Stimulated activated CD4-positive, alpha-beta T cell treated with anti-CD3 and anti-CD28 coated beads, Interleukin-4, amount 100 ng/mL, for 4 hours (primary cell): ENCODE data around the gene RPUSD1.

Experiments used
- DNase-seq, 2 experiments: peaks; one replicate each; pipeline ENCODE4 v3.0.0-alpha.2; 2020

Gene RPUSD1

GRCh38 chr16:797686-798085, 9.5 kb upstream of the RPUSD1 start:
- DNase-seq: no peak

DNA sequence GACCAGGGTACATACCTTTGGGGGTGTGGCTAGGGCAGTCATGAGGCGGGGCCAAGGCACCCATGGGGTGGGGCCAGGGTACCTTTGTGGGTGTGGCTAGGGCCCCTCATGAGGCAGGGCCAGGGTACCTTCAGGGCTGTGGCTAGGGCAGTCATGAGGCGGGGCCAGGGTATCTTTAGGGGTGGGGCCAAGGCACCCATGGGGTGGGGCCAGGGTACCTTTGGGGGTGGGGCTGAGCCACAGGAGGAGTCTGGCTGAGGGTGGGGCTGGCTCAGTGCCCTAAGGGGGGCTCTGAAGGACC, 8.9 kb upstream of the RPUSD1 start:
- DNase-seq: no peak

GRCh38 chr16:796296-797119, 8.3 kb upstream of the RPUSD1 start:
- no peak for DNase-seq

DNA sequence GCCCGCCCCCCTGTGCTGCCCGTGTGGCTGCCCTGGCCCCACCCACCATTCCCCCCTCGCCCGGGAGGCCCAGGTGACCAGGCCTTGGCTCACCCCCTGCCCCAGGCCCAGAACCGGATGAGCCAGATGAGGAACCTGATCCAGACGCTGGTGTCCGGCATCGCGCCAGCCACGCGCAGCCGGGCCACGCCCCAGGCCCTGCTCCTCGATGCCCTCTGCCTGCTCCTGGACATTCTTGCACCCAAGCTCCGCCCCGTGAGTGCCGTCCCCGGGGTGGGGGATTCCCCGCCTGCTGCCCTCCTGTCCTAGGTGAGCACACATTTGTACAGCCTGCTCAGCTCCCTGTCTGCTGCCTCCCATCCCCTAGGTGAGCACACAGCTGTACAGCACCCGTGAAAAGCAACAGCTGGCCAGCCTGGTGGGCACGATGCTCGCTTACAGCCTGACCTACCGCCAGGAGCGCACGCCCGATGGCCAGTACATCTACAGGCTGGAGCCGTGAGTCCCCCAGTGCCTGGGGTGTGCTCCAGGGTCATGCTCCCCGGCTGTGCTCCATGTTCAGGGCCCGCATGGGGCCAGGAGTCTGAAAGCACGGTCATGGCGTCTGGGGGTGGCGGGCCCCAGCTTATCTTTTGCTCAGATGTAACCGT, 7.5 kb upstream of the RPUSD1 start:
- no peak for DNase-seq

GRCh38 chr16:794853-795466, 6.8 kb upstream of the RPUSD1 start:
- no peak for DNase-seq

DNA sequence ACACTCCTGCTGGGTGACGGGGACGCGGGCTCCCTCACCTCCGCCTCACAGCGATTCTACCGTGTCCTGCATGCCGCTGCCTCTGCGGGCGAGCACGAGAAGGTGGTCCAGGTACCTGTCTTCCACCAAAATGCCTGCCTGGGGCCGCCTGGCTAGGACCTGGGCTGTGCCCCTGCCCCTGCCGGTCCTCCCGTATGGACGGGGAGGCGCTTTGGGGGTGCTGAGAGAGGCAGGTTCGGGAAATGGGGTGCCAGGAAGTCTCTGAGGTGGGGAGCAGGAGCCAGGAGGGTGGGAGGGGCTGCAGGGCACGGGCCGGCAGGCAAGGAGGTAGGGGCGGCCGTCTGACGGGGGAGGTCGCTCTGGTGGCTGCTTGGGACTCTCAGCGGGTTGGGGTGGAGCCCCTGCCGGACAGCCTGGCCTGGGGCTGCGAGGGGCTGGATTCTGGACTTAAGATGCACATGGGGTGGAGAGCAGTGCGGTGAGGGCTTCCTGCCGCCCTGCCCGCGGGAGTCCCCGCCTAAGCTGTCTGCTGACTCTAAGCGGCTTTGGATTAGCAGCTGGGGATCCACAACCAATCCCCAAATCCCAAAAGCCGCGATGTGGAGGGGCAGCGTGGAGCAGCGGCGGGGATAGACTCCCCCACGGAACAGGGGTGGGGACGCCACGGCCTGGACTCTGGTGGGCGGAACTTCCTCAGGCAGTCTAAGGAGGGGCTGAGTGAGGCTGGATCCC, 6.1 kb upstream of the RPUSD1 start:
- DNase-seq: no peak

- DNase-seq: no peak
Observed at GRCh38 chr16:793414-793813, 5.2 kb upstream of the RPUSD1 start.

DNA sequence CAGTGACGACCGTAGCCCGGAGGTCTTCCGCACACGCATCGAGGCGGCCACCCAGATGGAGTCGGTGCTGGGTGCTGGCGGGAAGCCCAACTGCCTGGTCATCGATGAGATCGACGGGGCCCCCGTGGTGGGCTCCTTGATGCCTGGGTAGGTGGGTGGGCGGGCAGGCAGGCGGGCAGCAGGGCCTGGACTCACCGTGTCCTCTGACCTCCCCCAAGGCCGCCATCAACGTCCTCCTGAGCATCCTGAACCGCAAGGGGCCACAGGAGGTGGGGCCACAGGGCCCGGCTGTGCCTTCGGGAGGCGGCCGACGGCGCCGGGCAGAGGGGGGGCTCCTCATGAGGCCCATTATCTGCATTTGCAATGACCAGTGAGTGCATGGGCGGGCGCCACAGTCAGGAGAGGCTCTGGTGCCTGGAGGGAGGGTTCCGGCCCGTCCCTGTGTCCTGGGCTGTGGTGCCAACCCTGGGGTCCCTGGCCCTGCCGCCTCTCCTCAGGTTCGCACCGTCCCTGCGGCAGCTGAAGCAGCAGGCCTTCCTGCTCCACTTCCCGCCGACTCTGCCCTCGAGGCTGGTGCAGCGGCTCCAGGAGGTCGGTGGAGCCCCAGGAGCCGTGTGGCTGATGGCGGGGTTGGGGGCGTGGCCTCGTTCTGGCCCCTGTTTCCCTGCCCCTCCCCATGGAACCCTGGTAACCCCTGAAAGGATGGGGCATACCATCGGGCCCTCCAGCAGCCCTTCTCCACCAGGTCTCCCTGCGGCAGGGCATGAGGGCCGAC, 4.2 kb upstream of the RPUSD1 start:
- DNase-seq: no peak

DNA sequence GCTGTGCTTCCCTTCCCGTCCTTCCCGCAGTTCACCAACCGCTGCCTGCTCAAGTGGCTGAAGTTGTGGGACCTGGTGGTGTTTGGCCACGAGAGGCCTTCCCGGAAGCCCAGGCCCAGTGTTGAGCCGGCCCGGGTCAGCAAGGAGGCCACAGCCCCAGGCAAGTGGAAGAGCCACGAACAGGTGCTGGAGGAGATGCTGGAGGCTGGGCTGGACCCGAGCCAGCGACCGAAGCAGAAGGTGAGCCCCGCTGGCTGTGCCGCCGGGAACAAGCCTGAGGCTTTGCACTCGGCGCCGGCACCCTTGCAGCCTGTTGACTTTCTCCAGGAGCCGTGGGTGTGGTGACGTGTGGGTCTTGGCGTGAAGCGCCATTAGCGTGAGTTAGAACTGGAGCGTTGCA, 3.0 kb upstream of the RPUSD1 start:
- no peak for DNase-seq

- no peak for DNase-seq
Observed at GRCh38 chr16:790086-790485, 1.9 kb upstream of the RPUSD1 start.

DNA sequence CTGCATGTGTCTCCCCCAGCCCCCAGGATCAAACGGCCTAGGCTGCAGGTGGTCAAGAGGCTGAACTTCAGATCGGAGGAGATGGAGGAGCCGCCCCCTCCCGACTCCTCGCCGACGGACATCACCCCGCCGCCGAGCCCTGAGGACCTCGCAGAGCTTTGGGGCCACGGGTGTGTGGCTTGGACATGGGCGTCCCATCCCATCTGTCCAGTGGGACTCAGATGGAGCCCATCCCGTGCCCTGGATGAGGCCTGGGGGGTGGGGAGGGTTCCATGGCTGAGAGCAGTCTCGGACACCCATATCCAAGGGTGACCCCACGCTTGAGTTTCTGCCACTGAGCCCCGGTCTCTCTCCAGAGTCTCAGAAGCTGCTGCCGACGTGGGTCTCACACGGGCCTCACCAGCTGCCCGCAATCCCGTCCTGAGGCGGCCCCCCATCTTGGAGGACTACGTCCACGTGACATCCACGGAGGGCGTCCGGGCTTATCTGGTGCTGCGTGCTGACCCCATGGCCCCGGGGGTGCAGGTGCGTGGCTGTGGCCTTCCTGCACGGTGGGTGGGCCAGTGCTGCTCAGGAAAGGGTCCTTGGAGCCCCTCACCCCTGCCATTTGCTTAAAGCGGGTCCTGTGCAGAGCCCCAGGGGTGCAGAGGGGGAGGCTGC, 1.1 kb upstream of the RPUSD1 start:
- DNase-seq: no peak

- DNase-seq: peak; percentile 93 to 96
Observed at GRCh38 chr16:788399-789126, 382 bp upstream of the RPUSD1 start, which contains the start of gene CHTF18. Gene CHTF18 (plus strand): TSS chr16:788620. CDS start chr16:788685, 65 bp downstream.

DNA sequence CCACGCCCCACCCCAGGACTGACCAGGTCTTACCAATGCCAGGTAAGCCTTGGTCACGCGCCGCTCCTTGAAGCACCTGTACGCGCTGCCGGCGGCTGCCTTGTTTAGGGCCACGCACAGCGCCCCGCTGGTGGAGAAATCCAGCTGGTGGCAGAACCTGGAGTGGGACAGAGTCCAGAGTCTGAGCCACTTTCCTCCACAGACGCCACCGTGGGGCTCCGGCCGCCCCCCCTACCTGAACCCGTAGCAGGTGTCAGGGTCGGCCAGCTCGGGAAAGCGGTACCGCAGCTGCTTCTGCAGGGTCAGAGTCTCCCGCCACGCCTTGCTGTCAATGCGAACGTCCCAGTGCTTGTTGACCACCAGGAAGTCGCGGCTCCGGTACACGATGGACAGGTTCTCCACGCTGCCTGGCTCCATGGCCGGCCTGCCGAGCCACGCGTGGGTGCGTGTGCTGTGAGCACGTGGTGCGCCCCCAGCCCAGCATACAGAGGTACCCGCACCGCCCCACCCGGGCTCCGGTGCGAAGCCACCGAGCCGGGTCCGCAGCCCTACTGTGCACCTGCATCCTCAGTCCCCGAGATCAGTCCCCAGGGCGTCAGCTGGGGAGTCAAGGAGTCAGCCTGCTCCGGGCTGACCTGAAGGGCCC, 737 bp downstream of the RPUSD1 start:
- DNase-seq: no peak

DNA sequence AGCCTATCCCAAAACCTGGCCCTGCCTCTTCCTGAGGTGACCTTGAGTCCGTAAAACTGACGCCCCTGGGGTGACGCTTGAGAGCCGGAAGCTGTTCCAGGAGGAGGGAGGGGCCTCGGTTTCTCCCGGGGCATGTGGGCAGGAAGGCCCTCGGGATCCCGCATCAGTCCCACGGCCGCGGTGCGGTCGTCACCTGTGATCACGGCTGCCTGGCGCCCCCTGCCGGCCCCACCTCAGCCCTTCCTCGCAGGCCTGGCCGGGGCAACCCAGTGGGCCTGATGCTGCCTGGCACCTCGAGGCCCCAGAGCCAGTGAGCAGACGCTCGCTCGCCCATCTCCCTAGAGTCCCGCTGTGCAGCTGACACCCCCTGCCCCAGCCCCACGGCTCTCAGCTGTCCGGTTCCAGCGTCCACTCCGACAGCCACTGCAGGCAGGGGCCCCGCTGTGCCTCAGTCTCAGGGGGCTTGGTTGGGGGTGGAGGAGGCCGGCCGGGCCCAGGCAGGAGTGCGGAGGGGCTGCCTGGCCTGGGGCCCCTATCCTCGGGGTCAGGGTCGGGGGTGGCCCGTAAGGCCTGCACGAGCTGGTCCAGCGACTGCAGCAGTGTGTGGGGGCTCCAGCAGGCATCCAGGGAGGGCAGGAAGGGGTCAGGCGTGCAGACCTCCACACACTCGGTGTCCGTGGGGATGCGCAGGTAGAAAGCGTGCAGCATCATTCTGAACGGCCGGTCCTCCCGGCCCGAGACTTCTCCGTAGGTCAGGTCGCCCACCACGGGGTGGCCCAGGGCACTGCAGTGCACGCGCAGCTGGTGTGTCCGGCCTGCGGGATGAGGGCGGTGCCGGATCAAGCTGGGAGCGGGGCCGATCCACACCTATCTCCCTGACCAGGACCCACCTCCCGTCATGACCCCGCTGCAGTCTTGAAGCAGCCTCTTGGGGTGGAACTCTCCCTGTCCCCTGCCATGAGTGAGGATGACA, 2.3 kb downstream of the RPUSD1 start:
- peak; percentile 61 to 76 for DNase-seq

DNA sequence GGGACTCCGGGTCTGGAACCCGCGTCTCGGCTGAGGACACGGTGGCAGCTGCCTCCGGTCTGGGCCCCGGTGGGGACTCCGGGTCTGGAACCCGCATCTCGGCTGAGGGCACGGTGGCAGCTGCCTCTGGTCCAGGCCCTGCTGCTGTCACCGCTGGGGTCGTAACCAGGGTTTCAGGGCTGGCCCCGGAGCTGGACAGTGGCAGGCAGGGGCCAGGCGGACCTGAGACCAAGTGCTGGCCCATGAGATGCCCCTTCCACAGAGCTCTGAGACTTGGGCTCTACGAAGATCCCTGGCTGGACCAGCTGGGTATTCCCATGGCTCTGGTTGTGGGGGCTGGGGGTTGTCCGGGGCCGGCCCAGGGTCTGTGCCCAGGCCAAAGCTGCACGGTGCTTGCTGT, 3.8 kb downstream of the RPUSD1 start:
- no peak for DNase-seq

DNA sequence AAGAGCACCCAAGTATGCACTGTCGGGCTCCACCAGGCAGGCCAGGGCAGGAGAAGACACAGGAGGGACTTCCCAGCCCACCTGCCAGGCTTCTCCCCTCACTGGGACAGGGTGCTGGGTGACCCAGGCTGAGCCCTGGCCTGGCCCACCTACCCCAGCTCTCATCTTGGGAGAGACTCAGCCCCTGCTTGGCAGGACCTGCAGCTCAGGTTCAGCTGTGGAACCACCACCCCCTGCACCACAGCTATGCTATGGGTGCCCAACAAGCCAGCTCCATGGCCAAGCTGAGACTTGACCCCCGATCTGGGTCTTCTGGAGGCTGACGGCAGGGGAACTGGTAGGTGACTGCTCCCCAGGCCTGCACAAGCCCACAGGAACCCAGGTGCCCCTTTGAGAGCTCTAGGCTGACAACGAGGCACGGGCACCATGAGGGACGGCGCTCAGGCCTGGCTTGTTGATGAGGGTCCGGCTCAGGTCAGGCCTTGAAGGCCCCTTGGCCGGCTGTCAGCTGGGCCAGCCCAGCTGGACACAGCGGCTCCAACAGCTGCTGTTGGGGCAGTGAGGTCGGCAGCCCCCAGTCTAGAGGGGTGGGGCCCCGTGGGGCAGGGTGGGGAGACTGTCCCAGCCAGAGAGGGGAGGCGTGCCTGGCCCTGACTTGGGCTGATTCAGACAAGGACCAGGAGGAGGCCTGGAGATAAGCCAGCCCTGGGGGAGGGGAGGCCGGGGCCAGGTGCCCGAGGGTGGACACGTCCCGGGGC, 4.6 kb downstream of the RPUSD1 start:
- no peak for DNase-seq

- no peak for DNase-seq
Observed at GRCh38 chr16:782766-783403, 5.3 kb downstream of the RPUSD1 start.

DNA sequence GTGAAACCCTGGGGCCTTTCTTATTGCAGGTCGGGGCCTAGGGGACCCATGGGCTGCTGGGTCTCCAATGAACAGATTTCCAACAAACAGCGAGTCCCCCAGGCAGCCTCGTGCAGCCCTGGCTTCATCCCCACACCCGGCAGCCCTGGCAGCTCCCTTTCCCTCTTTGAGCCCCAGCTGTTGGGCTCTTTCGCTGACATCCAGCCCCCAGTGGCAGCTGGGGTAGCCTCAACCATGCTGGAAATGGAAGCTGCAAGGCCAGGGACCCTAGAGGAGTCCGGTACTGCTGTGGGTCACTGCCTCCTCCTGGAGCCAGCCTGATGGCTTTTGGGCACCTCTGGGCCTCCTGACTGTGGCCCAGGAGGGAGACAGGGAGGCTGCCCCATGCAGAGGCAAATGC, 5.9 kb downstream of the RPUSD1 start:
- DNase-seq: no peak
